ENCODE measurements around the gene DUSP9.
"Not testable (repeated sequence)": the region's sequence is repeated elsewhere in the genome, so short reads cannot be mapped to it uniquely, and the experiment has no call there.

DUSP9 gene

GRCh38 chrX:153674219-153674851, 27.3 kb downstream of the DUSP9 start:
- no peak for DNase-seq

GRCh38 chrX:153681175-153681574, 34.2 kb downstream of the DUSP9 start:
- no peak for DNase-seq

- DNase-seq = not testable (repeated sequence)
These were observed 36.5 kb downstream of the DUSP9 start for GRCh38 chrX:153683486-153683885.

- DNase-seq = no peak
These were observed 37.6 kb downstream of the DUSP9 start for GRCh38 chrX:153684467-153685155.

DNA sequence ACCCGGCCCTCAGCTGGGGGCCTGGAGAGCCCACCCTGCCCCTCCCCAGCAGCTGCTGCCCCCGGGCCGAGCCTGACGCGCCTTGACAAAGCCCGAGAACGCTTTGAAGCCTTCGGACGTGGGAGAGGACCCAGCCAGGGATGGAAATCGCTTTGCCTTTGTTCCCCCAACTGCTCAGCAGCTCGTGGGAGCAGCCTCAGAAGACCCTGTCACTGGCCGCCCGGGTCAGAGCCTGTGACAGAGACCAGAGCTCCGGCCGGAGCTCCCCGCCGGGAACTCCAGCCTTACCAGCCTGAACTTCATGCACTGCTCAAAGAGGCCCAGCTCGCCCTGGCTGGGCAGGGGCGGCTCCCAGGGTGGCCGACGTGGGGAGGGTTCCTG, 38.1 kb downstream of the DUSP9 start:
- DNase-seq = no peak

GRCh38 chrX:153685751-153686696, 39.0 kb downstream of the DUSP9 start:
- DNase-seq = no peak

GRCh38 chrX:153686711-153687110, 39.7 kb downstream of the DUSP9 start:
- no peak for DNase-seq

- peak; percentile 61 for DNase-seq
These were observed 40.4 kb downstream of the DUSP9 start, which contains the start of gene SLC6A8 for GRCh38 chrX:153687121-153688039. SLC6A8 (plus strand) TSS chrX:153687926; CDS start chrX:153688575, 649 bp downstream.

DNA sequence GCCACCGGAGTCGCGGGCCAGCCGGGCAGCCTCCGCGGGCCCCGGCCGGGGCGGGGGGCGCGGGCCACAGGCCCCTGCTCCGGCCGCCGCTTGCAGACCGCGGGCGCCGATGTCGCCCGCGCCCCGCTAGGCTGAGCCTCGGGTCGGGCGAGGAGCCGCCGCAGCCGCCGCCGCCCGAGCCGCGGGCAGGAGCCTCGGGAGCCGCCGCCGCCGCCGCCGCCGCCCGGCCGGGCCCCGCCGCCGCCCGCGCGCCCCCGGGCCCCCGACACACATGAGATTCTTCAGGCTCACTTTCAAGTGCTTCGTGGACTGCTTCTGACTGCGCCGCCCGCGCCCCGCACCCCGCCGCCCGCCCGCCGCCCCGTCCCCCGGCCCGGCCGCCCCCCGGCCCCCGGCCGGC, 41.1 kb downstream of the DUSP9 start:
- DNase-seq = no peak

DNA sequence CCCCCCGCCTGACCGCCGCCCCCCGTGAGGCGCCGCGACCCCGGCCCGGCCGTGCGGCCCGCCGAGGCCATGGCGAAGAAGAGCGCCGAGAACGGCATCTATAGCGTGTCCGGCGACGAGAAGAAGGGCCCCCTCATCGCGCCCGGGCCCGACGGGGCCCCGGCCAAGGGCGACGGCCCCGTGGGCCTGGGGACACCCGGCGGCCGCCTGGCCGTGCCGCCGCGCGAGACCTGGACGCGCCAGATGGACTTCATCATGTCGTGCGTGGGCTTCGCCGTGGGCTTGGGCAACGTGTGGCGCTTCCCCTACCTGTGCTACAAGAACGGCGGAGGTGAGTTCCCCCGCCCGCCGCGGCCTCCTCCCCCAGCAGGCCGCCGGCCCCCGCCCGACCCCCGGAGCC, 41.5 kb downstream of the DUSP9 start:
- DNase-seq = no peak

DNA sequence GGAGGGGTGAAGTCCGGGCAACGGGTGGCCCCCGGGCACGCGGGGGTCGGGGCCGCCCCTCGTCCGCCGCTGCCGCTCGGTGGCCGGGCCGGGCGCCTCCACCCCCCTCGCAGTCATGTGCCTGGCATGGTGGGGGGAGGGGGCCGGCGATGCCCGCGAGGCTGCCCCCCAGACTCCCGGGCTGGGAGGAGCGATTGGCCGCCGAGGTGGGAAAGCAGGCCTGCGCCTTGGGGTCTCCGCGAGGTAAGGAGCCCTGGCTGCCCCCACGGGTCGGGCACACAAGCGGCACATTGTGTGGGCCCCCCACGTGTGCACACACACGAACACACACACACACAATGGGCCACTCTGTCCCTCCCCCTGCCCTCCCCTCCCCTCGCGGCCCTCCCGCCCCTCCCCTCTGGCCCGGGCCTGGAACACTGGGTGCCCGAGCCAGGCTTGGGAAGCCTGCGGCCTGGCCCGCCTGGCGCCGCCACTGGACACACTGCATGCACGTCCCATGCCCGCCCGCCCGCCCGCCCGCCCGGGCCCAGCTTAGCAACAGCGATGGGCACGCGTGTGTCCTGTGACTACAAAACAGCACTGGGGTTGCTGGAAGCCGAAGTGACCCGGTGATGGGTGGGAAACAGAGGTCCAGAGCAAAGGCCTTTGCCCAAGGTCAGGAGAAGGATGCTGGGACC, 42.0 kb downstream of the DUSP9 start:
- DNase-seq = no peak

GRCh38 chrX:153689654-153690465, 42.9 kb downstream of the DUSP9 start:
- no peak for DNase-seq

DNA sequence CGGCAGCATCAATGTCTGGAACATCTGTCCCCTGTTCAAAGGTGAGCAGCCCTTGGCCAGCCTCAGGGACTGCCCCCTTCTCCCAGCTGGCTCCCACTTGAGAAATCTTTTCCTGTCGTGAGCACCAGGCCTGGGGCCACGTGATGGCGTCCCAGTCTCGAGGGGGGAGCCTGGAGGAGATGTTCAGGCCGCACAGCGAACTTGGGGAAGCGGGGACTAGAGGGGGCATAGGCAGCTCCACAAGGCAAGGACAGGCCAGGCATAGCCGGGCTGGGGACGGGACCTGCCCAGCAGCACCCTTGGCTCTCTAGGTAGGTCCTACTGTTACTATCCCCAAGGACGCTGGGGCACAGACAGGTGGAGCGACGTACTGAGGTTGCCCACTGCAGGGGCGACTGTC, 43.5 kb downstream of the DUSP9 start:
- no peak for DNase-seq

DNA sequence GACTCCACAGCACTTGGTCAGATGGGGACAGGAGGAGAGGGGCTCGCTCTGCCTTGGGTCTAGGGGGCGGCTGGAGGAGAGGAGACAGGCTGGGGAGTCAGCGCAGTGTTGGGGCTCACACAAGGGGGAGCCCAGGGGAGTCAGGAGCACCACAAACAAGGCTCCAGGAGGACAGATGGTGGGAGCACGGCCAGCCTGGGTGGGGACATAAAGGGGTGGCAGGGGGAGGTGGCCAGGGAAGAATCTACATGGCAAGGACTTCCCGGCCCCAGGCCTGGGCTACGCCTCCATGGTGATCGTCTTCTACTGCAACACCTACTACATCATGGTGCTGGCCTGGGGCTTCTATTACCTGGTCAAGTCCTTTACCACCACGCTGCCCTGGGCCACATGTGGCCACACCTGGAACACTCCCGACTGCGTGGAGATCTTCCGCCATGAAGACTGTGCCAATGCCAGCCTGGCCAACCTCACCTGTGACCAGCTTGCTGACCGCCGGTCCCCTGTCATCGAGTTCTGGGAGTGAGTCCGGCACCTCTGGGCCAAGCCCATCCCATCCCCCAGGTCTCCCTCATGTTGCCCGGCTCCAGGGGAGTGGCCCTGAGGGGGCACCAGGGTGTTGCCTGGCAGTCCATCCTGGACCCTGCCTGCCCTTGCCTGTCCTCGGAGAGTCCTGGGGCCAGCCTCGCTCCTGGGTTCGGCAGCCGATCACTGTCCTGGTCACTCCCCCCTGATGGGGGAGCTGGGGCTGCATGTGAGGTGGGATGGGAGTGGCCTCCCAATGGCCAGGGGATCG, 44.2 kb downstream of the DUSP9 start:
- DNase-seq = not testable (repeated sequence)

DNA sequence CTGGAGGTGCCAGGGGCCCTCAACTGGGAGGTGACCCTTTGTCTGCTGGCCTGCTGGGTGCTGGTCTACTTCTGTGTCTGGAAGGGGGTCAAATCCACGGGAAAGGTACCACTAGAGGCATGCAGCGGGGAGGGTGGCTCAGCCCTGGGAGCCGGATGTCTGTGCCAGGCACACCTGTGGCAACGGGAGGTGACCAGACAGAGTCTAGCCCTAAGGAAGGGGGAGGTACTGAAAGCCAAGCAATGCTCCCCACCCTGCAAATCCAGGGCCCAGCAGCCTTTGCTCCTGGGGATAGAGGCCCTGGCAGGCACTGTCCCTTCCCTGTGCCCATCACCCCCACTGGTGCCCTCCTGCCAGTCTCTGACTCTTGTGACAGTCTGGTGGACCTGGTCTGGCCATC, 45.0 kb downstream of the DUSP9 start:
- no peak for DNase-seq

GRCh38 chrX:153692611-153693156, 45.7 kb downstream of the DUSP9 start:
- no peak for DNase-seq

DNA sequence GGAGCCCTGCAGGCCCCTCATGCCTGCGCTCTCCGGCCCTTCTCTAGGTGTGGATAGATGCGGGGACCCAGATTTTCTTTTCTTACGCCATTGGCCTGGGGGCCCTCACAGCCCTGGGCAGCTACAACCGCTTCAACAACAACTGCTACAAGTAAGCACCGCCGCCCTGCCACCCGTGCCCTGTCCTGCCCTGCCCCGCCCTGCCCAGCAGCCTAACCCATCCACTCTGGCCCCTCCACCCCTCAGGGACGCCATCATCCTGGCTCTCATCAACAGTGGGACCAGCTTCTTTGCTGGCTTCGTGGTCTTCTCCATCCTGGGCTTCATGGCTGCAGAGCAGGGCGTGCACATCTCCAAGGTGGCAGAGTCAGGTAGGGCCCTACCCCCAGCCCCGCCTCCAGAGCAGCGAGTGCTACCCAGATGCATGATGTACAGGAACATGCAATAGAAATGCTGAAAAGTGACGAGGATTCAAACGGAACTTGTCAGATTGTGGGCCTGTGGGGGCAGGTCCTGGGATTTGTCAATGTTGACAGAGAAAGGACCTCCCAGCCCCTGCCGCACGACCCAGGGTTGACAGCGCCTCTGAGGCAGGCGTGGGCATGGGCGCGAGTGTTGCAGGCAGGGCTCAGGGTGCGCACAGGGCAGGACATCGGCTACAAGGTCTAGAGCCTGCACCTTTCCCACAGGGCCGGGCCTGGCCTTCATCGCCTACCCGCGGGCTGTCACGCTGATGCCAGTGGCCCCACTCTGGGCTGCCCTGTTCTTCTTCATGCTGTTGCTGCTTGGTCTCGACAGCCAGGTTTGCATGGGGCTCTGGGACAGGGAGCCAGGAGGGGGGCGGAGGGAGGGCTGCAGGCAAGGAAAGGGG, 46.4 kb downstream of the DUSP9 start:
- no peak for DNase-seq

DNA sequence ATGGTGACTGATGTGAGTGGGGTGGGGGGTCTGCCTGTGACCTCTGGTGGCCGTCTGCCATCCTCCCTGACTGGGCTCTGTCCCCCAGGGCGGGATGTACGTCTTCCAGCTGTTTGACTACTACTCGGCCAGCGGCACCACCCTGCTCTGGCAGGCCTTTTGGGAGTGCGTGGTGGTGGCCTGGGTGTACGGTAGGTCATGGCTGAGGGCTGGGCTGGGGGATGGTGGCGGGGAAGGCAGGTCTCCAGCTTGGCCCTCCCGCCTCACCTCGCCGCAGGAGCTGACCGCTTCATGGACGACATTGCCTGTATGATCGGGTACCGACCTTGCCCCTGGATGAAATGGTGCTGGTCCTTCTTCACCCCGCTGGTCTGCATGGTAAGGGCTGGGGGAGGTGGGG, 47.3 kb downstream of the DUSP9 start:
- not testable (repeated sequence) for DNase-seq
